HL-60 (cell line): ENCODE data around the gene ADPRH.
"Not testable (repeated sequence)": the region's sequence is repeated elsewhere in the genome, so short reads cannot be mapped to it uniquely, and the experiment has no call there.

Experiments used
- DNase-seq, 2 experiments: peaks; one replicate each; pipeline ENCODE4 v3.0.0-alpha.2; 2010 to 2020; ENCODE audit warnings: low read depth in 1 of 2, low spot score in 1 of 2
- H3K27ac ChIP-seq: fragments of 250-450 bp; sonication (Bioruptor Pico); replicated peaks from 2 replicates; pipeline ENCODE4 v1.5.1; 2020; ENCODE audit warnings: mild to moderate bottlenecking, moderate library complexity
- H3K27me3 ChIP-seq: fragments of 250-450 bp; sonication (Bioruptor Pico); 2 replicates; pipeline ENCODE4 v1.5.1; 2021; ENCODE audit warnings: mild to moderate bottlenecking, moderate library complexity; ENCODE audit not compliant: insufficient read depth, poor library complexity, severe bottlenecking
- H3K4me3 ChIP-seq: replicated peaks from 2 replicates; pipeline ENCODE4 v1.5.1; 2011; ENCODE audit warnings: mild to moderate bottlenecking, control low read depth, low read length; ENCODE audit not compliant: insufficient read depth
- GABPA ChIP-seq: IDR thresholded peaks from 2 replicates; pipeline ENCODE4 v1.6.1; 2012; ENCODE audit warnings: low read depth
- POLR2AphosphoS5 ChIP-seq: IDR thresholded peaks from 2 replicates; pipeline ENCODE4 v1.6.1; 2012; ENCODE audit warnings: low read depth
- SPI1 ChIP-seq: IDR thresholded peaks from 2 replicates; pipeline ENCODE4 v1.6.1; 2012; ENCODE audit warnings: low read depth, mild to moderate bottlenecking, borderline replicate concordance
- TF ChIP-seq, protein P1 (sequence below): IDR thresholded peaks from one replicate; pipeline ENCODE4 v1.5.1; 2011; ENCODE audit warnings: low read length, control low read depth, inconsistent platforms; ENCODE audit not compliant: insufficient read depth
- TF ChIP-seq, protein P2 (sequence below): IDR thresholded peaks from 2 replicates; pipeline ENCODE4 v1.6.1; 2012; ENCODE audit warnings: low read depth; ENCODE audit not compliant: insufficient replicate concordance

The ADPRH gene

DNA sequence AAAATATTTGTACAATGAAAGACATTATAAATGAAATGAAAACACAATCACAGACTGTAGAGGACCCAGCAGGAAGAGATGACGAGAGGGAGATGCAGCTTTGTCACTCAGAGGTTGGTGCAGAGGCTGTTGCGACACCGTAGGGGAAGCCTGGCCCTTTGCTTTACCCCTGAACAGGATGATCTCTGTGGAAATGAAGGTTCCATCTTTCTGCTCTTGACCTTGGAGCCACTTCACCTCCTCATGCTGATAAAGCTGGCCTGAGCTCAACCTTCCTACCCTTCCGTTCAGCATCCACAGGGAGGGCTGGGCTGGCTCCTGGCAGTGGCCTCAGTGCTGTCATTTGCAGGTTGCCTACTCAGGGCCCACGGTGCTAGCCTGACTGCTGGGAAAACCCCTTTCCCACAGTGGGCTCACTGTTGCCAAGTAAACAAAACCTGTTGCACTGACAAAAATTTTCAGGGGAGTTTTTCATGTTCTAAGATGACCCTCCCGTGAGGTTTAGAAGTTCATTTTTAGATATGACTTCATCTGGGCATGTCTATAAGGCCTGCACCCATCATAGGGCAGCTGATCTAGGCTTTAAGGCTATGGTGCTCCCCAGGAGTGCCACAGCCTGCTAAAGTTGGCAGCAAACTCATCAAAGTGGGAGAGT is 16.9 kb upstream of the ADPRH start:
- peak; percentile 56 to 71 for DNase-seq
- TF ChIP-seq, protein P1, sequence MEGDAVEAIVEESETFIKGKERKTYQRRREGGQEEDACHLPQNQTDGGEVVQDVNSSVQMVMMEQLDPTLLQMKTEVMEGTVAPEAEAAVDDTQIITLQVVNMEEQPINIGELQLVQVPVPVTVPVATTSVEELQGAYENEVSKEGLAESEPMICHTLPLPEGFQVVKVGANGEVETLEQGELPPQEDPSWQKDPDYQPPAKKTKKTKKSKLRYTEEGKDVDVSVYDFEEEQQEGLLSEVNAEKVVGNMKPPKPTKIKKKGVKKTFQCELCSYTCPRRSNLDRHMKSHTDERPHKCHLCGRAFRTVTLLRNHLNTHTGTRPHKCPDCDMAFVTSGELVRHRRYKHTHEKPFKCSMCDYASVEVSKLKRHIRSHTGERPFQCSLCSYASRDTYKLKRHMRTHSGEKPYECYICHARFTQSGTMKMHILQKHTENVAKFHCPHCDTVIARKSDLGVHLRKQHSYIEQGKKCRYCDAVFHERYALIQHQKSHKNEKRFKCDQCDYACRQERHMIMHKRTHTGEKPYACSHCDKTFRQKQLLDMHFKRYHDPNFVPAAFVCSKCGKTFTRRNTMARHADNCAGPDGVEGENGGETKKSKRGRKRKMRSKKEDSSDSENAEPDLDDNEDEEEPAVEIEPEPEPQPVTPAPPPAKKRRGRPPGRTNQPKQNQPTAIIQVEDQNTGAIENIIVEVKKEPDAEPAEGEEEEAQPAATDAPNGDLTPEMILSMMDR = no peak
- TF ChIP-seq POLR2AphosphoS5 = no peak
- no peak for TF ChIP-seq GABPA
- TF ChIP-seq SPI1 = no peak
- TF ChIP-seq, protein P2, sequence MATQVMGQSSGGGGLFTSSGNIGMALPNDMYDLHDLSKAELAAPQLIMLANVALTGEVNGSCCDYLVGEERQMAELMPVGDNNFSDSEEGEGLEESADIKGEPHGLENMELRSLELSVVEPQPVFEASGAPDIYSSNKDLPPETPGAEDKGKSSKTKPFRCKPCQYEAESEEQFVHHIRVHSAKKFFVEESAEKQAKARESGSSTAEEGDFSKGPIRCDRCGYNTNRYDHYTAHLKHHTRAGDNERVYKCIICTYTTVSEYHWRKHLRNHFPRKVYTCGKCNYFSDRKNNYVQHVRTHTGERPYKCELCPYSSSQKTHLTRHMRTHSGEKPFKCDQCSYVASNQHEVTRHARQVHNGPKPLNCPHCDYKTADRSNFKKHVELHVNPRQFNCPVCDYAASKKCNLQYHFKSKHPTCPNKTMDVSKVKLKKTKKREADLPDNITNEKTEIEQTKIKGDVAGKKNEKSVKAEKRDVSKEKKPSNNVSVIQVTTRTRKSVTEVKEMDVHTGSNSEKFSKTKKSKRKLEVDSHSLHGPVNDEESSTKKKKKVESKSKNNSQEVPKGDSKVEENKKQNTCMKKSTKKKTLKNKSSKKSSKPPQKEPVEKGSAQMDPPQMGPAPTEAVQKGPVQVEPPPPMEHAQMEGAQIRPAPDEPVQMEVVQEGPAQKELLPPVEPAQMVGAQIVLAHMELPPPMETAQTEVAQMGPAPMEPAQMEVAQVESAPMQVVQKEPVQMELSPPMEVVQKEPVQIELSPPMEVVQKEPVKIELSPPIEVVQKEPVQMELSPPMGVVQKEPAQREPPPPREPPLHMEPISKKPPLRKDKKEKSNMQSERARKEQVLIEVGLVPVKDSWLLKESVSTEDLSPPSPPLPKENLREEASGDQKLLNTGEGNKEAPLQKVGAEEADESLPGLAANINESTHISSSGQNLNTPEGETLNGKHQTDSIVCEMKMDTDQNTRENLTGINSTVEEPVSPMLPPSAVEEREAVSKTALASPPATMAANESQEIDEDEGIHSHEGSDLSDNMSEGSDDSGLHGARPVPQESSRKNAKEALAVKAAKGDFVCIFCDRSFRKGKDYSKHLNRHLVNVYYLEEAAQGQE = no peak
- no peak overlapping the region for H3K4me3 ChIP-seq
- no peaks in the 10 kb centered on the region for H3K27me3 ChIP-seq
- no peak overlapping the region for H3K27ac ChIP-seq

DNA sequence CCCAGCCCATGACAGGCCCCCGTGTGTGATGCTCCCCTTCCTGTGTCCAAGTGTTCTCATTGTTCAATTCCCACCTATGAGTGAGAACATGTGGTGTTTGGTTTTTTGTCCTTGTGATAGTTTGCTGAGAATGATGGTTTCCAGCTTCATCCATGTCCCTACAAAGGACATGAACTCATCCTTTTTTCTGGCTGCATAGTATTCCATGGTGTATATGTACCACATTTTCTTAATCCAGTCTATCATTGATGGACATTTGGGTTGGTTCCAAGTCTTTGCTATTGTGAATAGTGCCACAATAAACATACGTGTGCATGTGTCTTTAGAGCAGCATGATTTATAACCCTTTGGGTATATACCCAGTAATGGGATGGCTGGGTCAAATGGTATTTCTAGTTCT is 16.0 kb upstream of the ADPRH start:
- DNase-seq, H3K27me3 ChIP-seq, H3K27ac ChIP-seq, H3K4me3 ChIP-seq: not testable (repeated sequence)

DNA sequence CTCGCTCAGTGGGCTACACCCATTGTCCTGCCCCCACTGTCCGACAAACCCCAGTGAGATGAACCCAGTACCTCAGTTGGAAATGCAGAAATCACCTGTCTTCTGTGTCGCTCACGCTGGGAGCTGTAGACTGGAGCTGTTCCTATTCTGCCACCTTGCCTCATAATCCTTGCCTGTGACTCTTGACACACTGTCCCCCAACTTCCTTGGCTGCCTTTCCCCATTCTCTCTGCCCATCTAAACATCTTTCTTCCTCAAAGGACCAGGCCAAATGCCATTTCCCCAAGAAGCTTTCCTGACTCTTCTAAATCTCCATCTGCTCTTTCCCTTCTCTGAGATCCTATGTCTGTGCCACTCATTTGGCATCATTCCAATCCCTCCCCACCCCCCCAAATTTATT is 10.1 kb upstream of the ADPRH start:
- no peak overlapping the region for H3K4me3 ChIP-seq
- TF ChIP-seq, protein P2 = no peak
- TF ChIP-seq SPI1 (no peak), GABPA (no peak), POLR2AphosphoS5 (no peak)
- TF ChIP-seq, protein P1 = no peak
- DNase-seq = no peak
- H3K27ac ChIP-seq = no peak overlapping the region
- H3K27me3 ChIP-seq = no peaks in the 10 kb centered on the region

DNA sequence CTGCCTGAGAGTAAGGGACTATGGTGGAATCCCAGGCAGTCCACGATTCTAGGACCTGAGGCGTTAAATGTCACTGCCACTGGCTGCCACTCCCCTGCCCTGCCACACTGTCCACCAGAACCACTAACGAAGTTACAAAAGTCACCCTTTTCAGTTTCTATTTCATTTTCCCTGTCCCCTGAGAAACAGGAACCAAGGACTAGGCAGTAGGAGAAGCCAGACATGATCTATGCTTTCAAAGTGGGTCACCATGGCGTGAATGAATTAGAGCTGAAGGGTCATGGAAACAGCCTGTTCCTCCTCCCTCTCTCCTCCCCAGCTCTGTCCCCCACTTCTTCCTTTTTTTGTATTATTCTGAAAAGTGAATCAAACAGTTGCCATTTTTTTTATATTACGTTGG is 9.1 kb upstream of the ADPRH start:
- no peak overlapping the region for H3K4me3 ChIP-seq
- H3K27ac ChIP-seq = no peak overlapping the region
- peak in 1 of 2 experiments; percentile 25 for DNase-seq
- no peaks in the 10 kb centered on the region for H3K27me3 ChIP-seq
- TF ChIP-seq SPI1 (no peak), GABPA (no peak), POLR2AphosphoS5 (no peak)
- TF ChIP-seq, protein P2 = no peak
- TF ChIP-seq, protein P1 = no peak
